BJ (cell line): ENCODE results near the gene CEP43. TPM values are rescaled to one million over a fixed set of nuclear protein-coding genes. Genes with fewer than 3 reads are reported as not detected.

Experiments
- CTCF ChIA-PET: fragments of 350-600 bp; formaldehyde crosslinking; extraction: SDS; loops from one replicate; lab custom pipeline; 2021; ENCODE audit warnings: antibody characterized with exemption, inconsistent platforms; lab: Yijun Ruan, JAX
- POLR2A ChIA-PET: fragments of 300-600 bp; sonication (Branson Sonifier 250); formaldehyde crosslinking; extraction: SDS; loops from one replicate; lab custom pipeline; 2021; ENCODE audit warnings: antibody characterized with exemption; lab: Charles Lee
- DNase-seq: peaks from one replicate; pipeline ENCODE4 v3.0.0-alpha.2; 2011; ENCODE audit warnings: low read depth
- H3K27me3 ChIP-seq: 2 replicates; pipeline ENCODE4 v1.6.0; 2011; ENCODE audit warnings: low read length; ENCODE audit not compliant: control insufficient read depth, insufficient read depth
- H3K36me3 ChIP-seq: 2 replicates; pipeline ENCODE4 v1.5.1; 2011; ENCODE audit warnings: low read length; ENCODE audit not compliant: control insufficient read depth, insufficient read depth
- H3K4me3 ChIP-seq: 2 replicates; pipeline ENCODE4 v1.5.1; 2011; ENCODE audit warnings: low read depth, mild to moderate bottlenecking, control low read depth, low read length
- CTCF ChIP-seq: IDR thresholded peaks from 2 replicates; pipeline ENCODE4 v1.5.1; 2011; ENCODE audit warnings: low read depth, mild to moderate bottlenecking, control low read depth, inconsistent platforms, low read length, moderate library complexity; ENCODE audit not compliant: insufficient read depth
- polyA plus RNA-seq: library from polyadenylated mRNA; depleted of rRNA; stranded (reverse); fragments of >200 nt; gene quantifications from 2 replicates; pipeline ENCODE4 v1.2.3, GENCODE V29; 2011

The CEP43 gene
- polyA plus RNA-seq, 1 experiment = 5.6 TPM

- no peak for DNase-seq
- ChIA-PET CTCF (interaction anchor here (1.0 kb wide), 1 partner anchor 202 kb away, joined by 3 read pairs; no protein-coding TSS in a partner anchor), POLR2A (no interaction called here)
- Histone ChIP-seq H3K27me3 (no peaks in the 10 kb centered on the region), H3K4me3 (no peak overlapping the region), H3K36me3 (no peaks in the 10 kb centered on the region)
- no peak for TF ChIP-seq CTCF
These were observed 22.6 kb upstream of the CEP43 start for GRCh38 chr6:166976636-166977035.

- ChIA-PET CTCF (interaction anchor here (1.0 to 1.3 kb wide), 2 partner anchors 203 kb away, joined by 3 to 5 read pairs; no protein-coding TSS in a partner anchor), POLR2A (interaction anchor here (1.2 kb wide), 1 partner anchor 22 kb away, joined by 3 read pairs; the partner anchor contains the start of gene RNASET2)
- H3K4me3 ChIP-seq = no peak overlapping the region
- H3K36me3 ChIP-seq = no peaks in the 10 kb centered on the region
- H3K27me3 ChIP-seq = no peaks in the 10 kb centered on the region
- no peak for TF ChIP-seq CTCF
- no peak for DNase-seq
These were observed 21.3 kb upstream of the CEP43 start for GRCh38 chr6:166977621-166978525.

GRCh38 chr6:166980738-166981137, 18.5 kb upstream of the CEP43 start:
- TF ChIP-seq CTCF = no peak
- H3K36me3 ChIP-seq = no peaks in the 10 kb centered on the region
- no peak overlapping the region for H3K4me3 ChIP-seq
- ChIA-PET POLR2A (no interaction called here), CTCF (interaction anchor here (1.2 to 1.5 kb wide), 2 partner anchors 9 to 206 kb away, joined by 3 to 13 read pairs; no protein-coding TSS in a partner anchor)
- H3K27me3 ChIP-seq = no peaks in the 10 kb centered on the region
- no peak for DNase-seq

GRCh38 chr6:166987448-166987847, 11.7 kb upstream of the CEP43 start:
- H3K27me3 ChIP-seq = no peaks in the 10 kb centered on the region
- CTCF ChIA-PET = interaction anchor here (3.7 to 5.6 kb wide), 3 partner anchors 201 to 214 kb away, joined by 16 to 60 read pairs (median 50); no protein-coding TSS in a partner anchor
- no peak for DNase-seq
- no peak for TF ChIP-seq CTCF
- POLR2A ChIA-PET = no interaction called here
- H3K4me3 ChIP-seq = no peak overlapping the region
- H3K36me3 ChIP-seq = no peaks in the 10 kb centered on the region

- H3K4me3 ChIP-seq = no peak overlapping the region
- no peak for TF ChIP-seq CTCF
- no peaks in the 10 kb centered on the region for H3K27me3 ChIP-seq
- CTCF ChIA-PET = interaction anchor here (1.0 to 5.6 kb wide), 8 partner anchors 12 to 214 kb away, joined by 3 to 60 read pairs (median 14); partner anchors contain the start of genes CEP43 and RNASET2
- POLR2A ChIA-PET = no interaction called here
- H3K36me3 ChIP-seq = no peaks in the 10 kb centered on the region
- no peak for DNase-seq
These were observed 11.3 kb upstream of the CEP43 start for GRCh38 chr6:166987930-166988329.
